MM.1S (cell line): Measurements from ENCODE around the gene SP1.

ENCODE experiments used
- DNase-seq: peaks from one replicate; pipeline ENCODE4 v3.0.0-alpha.2; 2015
- H2AFZ ChIP-seq: fragments of 300-600 bp; sonication (generic); 2 replicates; pipeline ENCODE4 v1.6.0; 2016; ENCODE audit warnings: antibody characterized with exemption, low read length
- H3F3A ChIP-seq: fragments of 300-600 bp; sonication (generic); 2 replicates; pipeline ENCODE4 v1.6.1; 2016; ENCODE audit warnings: mild to moderate bottlenecking, antibody characterized with exemption, low read length, moderate library complexity, mixed read lengths; ENCODE audit not compliant: insufficient read depth
- H3K27ac ChIP-seq: fragments of 300-600 bp; sonication (generic); 2 replicates; pipeline ENCODE4 v1.5.1; 2016; ENCODE audit warnings: mild to moderate bottlenecking, low read length
- H3K27me3 ChIP-seq: fragments of 300-600 bp; sonication (generic); replicated peaks from 2 replicates; pipeline ENCODE4 v1.6.0; 2016; ENCODE audit warnings: low read length; ENCODE audit not compliant: insufficient read depth
- H3K36me3 ChIP-seq: fragments of 300-600 bp; sonication (generic); replicated peaks from 2 replicates; pipeline ENCODE4 v1.6.1; 2016; ENCODE audit warnings: mild to moderate bottlenecking, low read length, mixed read lengths; ENCODE audit not compliant: insufficient read depth
- H3K4me1 ChIP-seq: fragments of 300-600 bp; sonication (generic); 2 replicates; pipeline ENCODE4 v1.6.1; 2016; ENCODE audit warnings: low read length, mixed read lengths
- H3K4me2 ChIP-seq: fragments of 300-600 bp; sonication (generic); 2 replicates; pipeline ENCODE4 v1.6.0; 2016; ENCODE audit warnings: low read depth, low read length
- H3K4me3 ChIP-seq: fragments of 300-600 bp; sonication (generic); 2 replicates; pipeline ENCODE4 v1.5.1; 2016; ENCODE audit warnings: low read length, mixed read lengths
- H3K79me2 ChIP-seq: fragments of 300-600 bp; sonication (generic); 2 replicates; pipeline ENCODE4 v1.6.1; 2016; ENCODE audit warnings: mixed run types, low read length, mixed read lengths
- H3K9ac ChIP-seq: fragments of 300-600 bp; sonication (generic); 2 replicates; pipeline ENCODE4 v1.6.1; 2016; ENCODE audit warnings: low read length, mixed read lengths
- H3K9me2 ChIP-seq: fragments of 300-600 bp; sonication (generic); replicated peaks from 2 replicates; pipeline ENCODE4 v1.6.1; 2016; ENCODE audit warnings: mild to moderate bottlenecking, low read length, mixed read lengths; ENCODE audit not compliant: insufficient read depth
- H3K9me3 ChIP-seq: fragments of 300-600 bp; sonication (generic); replicated peaks from 2 replicates; pipeline ENCODE4 v1.6.1; 2016; ENCODE audit warnings: mild to moderate bottlenecking, low read length, mixed read lengths; ENCODE audit not compliant: insufficient read depth
- H4K20me1 ChIP-seq: fragments of 300-600 bp; sonication (generic); 2 replicates; pipeline ENCODE4 v1.6.1; 2016; ENCODE audit warnings: mild to moderate bottlenecking, low read length, moderate library complexity, mixed read lengths; ENCODE audit not compliant: insufficient read depth
- EZH2 ChIP-seq: fragments of 300-600 bp; sonication (generic); optimal IDR thresholded peaks from 2 replicates; pipeline ENCODE3; 2017; ENCODE audit warnings: low read depth, mild to moderate bottlenecking, antibody characterized with exemption, low read length, mixed read lengths
- EZH2phosphoT487 ChIP-seq: fragments of 300-600 bp; sonication (generic); IDR thresholded peaks from 2 replicates; pipeline ENCODE4 v1.6.1; 2018; ENCODE audit warnings: antibody characterized with exemption, low read length
- TF ChIP-seq, protein P1 (sequence below): fragments of 300-600 bp; sonication (generic); IDR thresholded peaks from 2 replicates; pipeline ENCODE4 v1.5.1; 2016; ENCODE audit warnings: antibody characterized with exemption, low read length, mixed read lengths

The SP1 gene

GRCh38 chr12:53379389-53380103 is 430 bp upstream of the SP1 start:
- H3K9me2 ChIP-seq: no peaks in the 10 kb centered on the region
- H3K4me1 ChIP-seq: peaks cover 27% of the 10 kb centered on the region
- TF ChIP-seq, protein P1, sequence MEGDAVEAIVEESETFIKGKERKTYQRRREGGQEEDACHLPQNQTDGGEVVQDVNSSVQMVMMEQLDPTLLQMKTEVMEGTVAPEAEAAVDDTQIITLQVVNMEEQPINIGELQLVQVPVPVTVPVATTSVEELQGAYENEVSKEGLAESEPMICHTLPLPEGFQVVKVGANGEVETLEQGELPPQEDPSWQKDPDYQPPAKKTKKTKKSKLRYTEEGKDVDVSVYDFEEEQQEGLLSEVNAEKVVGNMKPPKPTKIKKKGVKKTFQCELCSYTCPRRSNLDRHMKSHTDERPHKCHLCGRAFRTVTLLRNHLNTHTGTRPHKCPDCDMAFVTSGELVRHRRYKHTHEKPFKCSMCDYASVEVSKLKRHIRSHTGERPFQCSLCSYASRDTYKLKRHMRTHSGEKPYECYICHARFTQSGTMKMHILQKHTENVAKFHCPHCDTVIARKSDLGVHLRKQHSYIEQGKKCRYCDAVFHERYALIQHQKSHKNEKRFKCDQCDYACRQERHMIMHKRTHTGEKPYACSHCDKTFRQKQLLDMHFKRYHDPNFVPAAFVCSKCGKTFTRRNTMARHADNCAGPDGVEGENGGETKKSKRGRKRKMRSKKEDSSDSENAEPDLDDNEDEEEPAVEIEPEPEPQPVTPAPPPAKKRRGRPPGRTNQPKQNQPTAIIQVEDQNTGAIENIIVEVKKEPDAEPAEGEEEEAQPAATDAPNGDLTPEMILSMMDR: no peak
- TF ChIP-seq EZH2phosphoT487: no peak
- no peak for TF ChIP-seq EZH2
- peak overlapping the region; percentile 77 for H3K27ac ChIP-seq
- no peaks in the 10 kb centered on the region for H3K9me3 ChIP-seq
- H3K9ac ChIP-seq: peak overlapping the region; percentile 84
- H4K20me1 ChIP-seq: no peaks in the 10 kb centered on the region
- H3K4me3 ChIP-seq: peak overlapping the region; percentile 65
- no peaks in the 10 kb centered on the region for H3K27me3 ChIP-seq
- DNase-seq: peak; percentile 100
- H3K36me3 ChIP-seq: peaks cover 9% of the 10 kb centered on the region
- peak overlapping the region; percentile 73 for H2AFZ ChIP-seq
- H3K4me2 ChIP-seq: peak overlapping the region; percentile 86
- H3F3A ChIP-seq: peaks cover 9% of the 10 kb centered on the region
- peaks cover 39% of the 10 kb centered on the region for H3K79me2 ChIP-seq

- Histone ChIP-seq H3K4me2 (peak overlapping the region; percentile 89), H3K79me2 (peaks cover 53% of the 10 kb centered on the region), H2AFZ (no peak overlapping the region), H3K4me3 (peak overlapping the region; percentile 29), H3K9me2 (no peaks in the 10 kb centered on the region), H4K20me1 (no peaks in the 10 kb centered on the region), H3K27ac (peak overlapping the region; percentile 49; the same call in 1 of the 2 replicates), H3K9ac (peak overlapping the region; percentile 39; the same call in 1 of the 2 replicates), H3K27me3 (no peaks in the 10 kb centered on the region), H3F3A (peaks cover 9% of the 10 kb centered on the region), H3K4me1 (peaks cover 27% of the 10 kb centered on the region), H3K36me3 (peaks cover 10% of the 10 kb centered on the region), H3K9me3 (no peaks in the 10 kb centered on the region)
- TF ChIP-seq EZH2: no peak
- TF ChIP-seq, protein P1: no peak
- no peak for TF ChIP-seq EZH2phosphoT487
- no peak for DNase-seq
Measured at GRCh38 chr12:53380794-53381730, 1.1 kb downstream of the SP1 start.

DNA sequence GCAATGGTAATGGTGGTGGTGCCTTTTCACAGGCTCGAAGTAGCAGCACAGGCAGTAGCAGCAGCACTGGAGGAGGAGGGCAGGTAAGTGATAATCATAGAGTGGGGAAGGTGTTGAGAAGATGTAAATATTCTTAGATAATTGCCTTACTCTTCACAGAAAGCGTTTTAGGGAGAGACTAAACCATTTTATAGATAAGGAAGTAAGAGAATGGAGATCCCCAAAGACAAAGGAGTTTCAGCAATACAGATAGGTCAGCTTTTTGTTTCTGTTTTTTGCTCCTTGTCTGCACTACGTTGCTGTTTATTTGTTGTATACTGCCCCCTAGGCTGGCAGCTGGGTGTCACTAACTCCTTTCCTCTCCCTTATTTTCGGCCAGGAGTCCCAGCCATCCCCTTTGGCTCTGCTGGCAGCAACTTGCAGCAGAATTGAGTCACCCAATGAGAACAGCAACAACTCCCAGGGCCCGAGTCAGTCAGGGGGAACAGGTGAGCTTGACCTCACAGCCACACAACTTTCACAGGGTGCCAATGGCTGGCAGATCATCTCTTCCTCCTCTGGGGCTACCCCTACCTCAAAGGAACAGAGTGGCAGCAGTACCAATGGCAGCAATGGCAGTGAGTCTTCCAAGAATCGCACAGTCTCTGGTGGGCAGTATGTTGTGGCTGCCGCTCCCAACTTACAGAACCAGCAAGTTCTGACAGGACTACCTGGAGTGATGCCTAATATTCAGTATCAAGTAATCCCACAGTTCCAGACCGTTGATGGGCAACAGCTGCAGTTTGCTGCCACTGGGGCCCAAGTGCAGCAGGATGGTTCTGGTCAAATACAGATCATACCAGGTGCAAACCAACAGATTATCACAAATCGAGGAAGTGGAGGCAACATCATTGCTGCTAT is 2.0 kb downstream of the SP1 start:
- peak overlapping the region; percentile 49; the same call in 1 of the 2 replicates for H3K27ac ChIP-seq
- peaks cover 28% of the 10 kb centered on the region for H3K4me1 ChIP-seq
- no peaks in the 10 kb centered on the region for H4K20me1 ChIP-seq
- H3K4me2 ChIP-seq: peak overlapping the region; percentile 89
- no peaks in the 10 kb centered on the region for H3K9me2 ChIP-seq
- peak overlapping the region; percentile 29 for H3K4me3 ChIP-seq
- H3K9me3 ChIP-seq: no peaks in the 10 kb centered on the region
- no peak overlapping the region for H2AFZ ChIP-seq
- peaks cover 10% of the 10 kb centered on the region for H3K36me3 ChIP-seq
- peak; percentile 69 for DNase-seq
- H3K9ac ChIP-seq: peak overlapping the region; percentile 39; the same call in 1 of the 2 replicates
- TF ChIP-seq, protein P1: peak; percentile 60
- TF ChIP-seq EZH2phosphoT487: no peak
- no peaks in the 10 kb centered on the region for H3K27me3 ChIP-seq
- H3F3A ChIP-seq: peaks cover 9% of the 10 kb centered on the region
- peaks cover 62% of the 10 kb centered on the region for H3K79me2 ChIP-seq
